HEK293T (cell line): ENCODE results near the gene JTB.

Experiments
- CTBP1 ChIP-seq: fragments of 450-650 bp; IDR thresholded peaks from 2 replicates; pipeline ENCODE4 v1.6.1; 2016; ENCODE audit warnings: borderline replicate concordance
- FOXA1 ChIP-seq: fragments of 450-650 bp; IDR thresholded peaks from 2 replicates; pipeline ENCODE4 v1.6.1; 2016; ENCODE audit warnings: mild to moderate bottlenecking
- FOXK2 ChIP-seq: fragments of 450-650 bp; IDR thresholded peaks from 2 replicates; pipeline ENCODE4 v1.6.1; 2016; ENCODE audit warnings: mild to moderate bottlenecking
- HDGF ChIP-seq: fragments of 450-650 bp; IDR thresholded peaks from 2 replicates; pipeline ENCODE4 v1.6.1; 2017; ENCODE audit warnings: antibody characterized with exemption, borderline replicate concordance
- L3MBTL2 ChIP-seq: fragments of 450-650 bp; conservative IDR thresholded peaks from 2 replicates; pipeline ENCODE4 v1.6.1; 2016; ENCODE audit warnings: mild to moderate bottlenecking
- LEF1 ChIP-seq: fragments of 450-650 bp; IDR thresholded peaks from 2 replicates; pipeline ENCODE4 v1.6.1; 2017; ENCODE audit warnings: mild to moderate bottlenecking, borderline replicate concordance
- SP1 ChIP-seq: fragments of 450-650 bp; IDR thresholded peaks from 2 replicates; pipeline ENCODE4 v1.6.1; 2017
- SUZ12 ChIP-seq: fragments of 450-650 bp; IDR thresholded peaks from 2 replicates; pipeline ENCODE4 v1.6.1; 2016; ENCODE audit warnings: mild to moderate bottlenecking
- ZNF384 ChIP-seq: fragments of 450-650 bp; IDR thresholded peaks from 2 replicates; pipeline ENCODE4 v1.6.1; 2016
- TF ChIP-seq, protein P1 (sequence below): fragments of 450-650 bp; IDR thresholded peaks from 2 replicates; pipeline ENCODE4 v1.6.1; 2016

GRCh38 chr1:153995640-153996039 is 18.2 kb upstream of the JTB start:
- TF ChIP-seq SP1, result no peak
- no peak for TF ChIP-seq ZNF384
- no peak for TF ChIP-seq SUZ12
- no peak for TF ChIP-seq FOXK2
- no peak for TF ChIP-seq FOXA1
- no peak for TF ChIP-seq LEF1
- TF ChIP-seq, protein P1, sequence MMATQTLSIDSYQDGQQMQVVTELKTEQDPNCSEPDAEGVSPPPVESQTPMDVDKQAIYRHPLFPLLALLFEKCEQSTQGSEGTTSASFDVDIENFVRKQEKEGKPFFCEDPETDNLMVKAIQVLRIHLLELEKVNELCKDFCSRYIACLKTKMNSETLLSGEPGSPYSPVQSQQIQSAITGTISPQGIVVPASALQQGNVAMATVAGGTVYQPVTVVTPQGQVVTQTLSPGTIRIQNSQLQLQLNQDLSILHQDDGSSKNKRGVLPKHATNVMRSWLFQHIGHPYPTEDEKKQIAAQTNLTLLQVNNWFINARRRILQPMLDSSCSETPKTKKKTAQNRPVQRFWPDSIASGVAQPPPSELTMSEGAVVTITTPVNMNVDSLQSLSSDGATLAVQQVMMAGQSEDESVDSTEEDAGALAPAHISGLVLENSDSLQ, result no peak
- TF ChIP-seq HDGF, result no peak
- TF ChIP-seq CTBP1, result no peak
- no peak for TF ChIP-seq L3MBTL2
